ENCODE results near the gene CRISPLD2.

- no peak for TF ChIP-seq EZH2 (IDR thresholded peaks at IDR 0.05; ENCODE audit: low read length, missing control alignments)
- no peak for TF ChIP-seq CTCF (conservative IDR thresholded peaks at IDR 0.05 in 1 of 2, IDR thresholded peaks at IDR 0.05 in 1 of 2; ENCODE audit: low read depth in 1 of 2, low read length in 2 of 2)
Observed at GRCh38 chr16:84895016-84895415, 75.2 kb downstream of the CRISPLD2 start.
